ENCODE results near the gene SDHA.

DNA sequence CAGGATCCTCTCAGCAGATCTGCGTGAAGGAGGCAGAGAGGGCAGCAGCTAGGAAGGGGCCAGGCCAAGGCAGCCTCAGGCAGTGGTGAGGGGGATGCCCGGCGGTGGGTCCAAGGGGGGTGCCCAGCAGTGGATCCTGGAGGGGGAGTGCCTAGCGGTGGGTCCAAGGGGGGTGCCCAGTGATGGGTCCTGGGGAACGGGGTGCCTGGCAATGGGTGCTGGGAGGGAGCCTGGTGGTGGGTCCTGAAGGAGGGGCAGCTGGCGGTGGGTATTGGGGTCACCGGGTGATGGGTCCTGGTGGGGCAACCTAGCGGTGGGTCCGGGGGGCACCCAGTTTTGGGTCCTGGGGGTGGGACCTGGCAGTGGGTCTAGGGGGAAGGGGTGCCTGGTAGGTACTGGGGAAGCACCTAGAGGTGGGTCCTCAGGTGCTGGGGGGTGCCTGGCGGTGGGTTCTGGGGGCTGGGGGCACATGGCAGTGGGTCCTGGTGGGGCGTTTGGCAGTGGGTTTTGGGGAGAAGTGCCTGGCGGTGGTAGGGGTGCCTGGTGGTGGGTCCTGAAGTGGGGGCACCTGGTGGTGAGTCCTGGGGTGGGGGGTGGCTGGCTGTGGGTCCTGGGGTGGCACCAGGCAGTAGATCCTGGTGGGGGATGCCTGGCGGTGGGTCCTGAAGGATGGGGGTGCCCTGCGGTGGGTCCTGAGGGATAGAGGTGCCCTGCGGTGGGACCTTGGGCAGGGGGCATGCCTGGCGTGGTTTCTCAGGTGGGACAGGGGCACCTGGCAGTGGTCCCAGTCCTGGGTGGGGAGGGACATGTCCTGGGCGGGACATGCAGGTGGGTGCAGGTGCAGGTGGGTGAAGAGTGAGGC lies 24.9 kb upstream of the SDHA start:
- TF ChIP-seq, protein P1, sequence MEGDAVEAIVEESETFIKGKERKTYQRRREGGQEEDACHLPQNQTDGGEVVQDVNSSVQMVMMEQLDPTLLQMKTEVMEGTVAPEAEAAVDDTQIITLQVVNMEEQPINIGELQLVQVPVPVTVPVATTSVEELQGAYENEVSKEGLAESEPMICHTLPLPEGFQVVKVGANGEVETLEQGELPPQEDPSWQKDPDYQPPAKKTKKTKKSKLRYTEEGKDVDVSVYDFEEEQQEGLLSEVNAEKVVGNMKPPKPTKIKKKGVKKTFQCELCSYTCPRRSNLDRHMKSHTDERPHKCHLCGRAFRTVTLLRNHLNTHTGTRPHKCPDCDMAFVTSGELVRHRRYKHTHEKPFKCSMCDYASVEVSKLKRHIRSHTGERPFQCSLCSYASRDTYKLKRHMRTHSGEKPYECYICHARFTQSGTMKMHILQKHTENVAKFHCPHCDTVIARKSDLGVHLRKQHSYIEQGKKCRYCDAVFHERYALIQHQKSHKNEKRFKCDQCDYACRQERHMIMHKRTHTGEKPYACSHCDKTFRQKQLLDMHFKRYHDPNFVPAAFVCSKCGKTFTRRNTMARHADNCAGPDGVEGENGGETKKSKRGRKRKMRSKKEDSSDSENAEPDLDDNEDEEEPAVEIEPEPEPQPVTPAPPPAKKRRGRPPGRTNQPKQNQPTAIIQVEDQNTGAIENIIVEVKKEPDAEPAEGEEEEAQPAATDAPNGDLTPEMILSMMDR (conservative IDR thresholded peaks at IDR 0.05; ENCODE audit: low read depth, low read length), result no peak
- no peak for TF ChIP-seq EZH2 (IDR thresholded peaks at IDR 0.05; ENCODE audit: low read length, unreplicated experiment)
